ENCODE results near the gene TRIM8. TPM values are rescaled to one million over a fixed set of nuclear protein-coding genes. Genes with fewer than 3 reads are reported as not detected.

The TRIM8 gene
- total RNA-seq, 1 donor from 2014 or later = 48.2 TPM

DNA sequence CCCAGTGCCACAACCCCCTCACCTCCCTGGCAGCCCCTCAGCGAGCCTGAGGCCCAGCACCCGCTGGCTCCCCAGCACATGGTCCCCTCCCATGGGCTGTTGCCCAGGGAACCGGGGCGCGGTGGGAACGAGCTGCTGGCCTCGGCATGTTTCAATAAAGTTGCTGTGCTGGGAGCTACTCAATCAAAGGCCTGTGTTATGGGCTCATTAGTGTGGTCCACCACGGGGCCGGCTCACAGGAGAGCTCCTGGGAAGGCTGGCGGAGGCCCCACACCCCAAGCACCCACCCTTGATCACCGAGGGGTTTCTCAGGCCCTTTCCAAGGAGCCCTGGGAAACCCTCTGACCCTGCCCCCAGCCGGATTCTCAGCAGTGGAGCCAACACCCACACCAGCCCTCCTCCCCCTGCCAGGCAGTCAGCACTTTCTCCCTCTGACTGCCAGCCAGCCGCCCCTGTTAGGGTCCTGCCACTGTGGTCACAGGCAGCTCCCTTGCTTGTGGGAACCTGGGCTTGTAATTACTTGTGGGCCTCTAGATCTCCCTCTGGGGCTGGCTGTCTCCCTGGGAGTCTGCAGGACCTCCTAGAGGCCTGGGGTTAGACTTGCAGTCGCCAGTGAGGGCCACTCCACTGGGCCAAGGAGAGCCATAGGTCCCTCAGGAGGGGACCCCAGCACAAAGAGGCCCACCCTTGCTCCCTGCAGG is 24.8 kb upstream of the TRIM8 start:
- Mint-ChIP-seq H3K36me3 (ENCODE audit: low read depth) (peaks cover 31% of the 10 kb centered on the region), H3K4me1 (no peaks in the 10 kb centered on the region), H3K4me3 (no peak overlapping the region), H3K9me3 (no peaks in the 10 kb centered on the region), H3K27me3 (no peaks in the 10 kb centered on the region), H3K27ac (no peak overlapping the region)
- ChIA-PET CTCF (no interaction called here), POLR2A (no interaction called here)
- ATAC-seq (ENCODE audit: low read depth) (no peak), DNase-seq (no peak)
- TF ChIP-seq, protein P1, sequence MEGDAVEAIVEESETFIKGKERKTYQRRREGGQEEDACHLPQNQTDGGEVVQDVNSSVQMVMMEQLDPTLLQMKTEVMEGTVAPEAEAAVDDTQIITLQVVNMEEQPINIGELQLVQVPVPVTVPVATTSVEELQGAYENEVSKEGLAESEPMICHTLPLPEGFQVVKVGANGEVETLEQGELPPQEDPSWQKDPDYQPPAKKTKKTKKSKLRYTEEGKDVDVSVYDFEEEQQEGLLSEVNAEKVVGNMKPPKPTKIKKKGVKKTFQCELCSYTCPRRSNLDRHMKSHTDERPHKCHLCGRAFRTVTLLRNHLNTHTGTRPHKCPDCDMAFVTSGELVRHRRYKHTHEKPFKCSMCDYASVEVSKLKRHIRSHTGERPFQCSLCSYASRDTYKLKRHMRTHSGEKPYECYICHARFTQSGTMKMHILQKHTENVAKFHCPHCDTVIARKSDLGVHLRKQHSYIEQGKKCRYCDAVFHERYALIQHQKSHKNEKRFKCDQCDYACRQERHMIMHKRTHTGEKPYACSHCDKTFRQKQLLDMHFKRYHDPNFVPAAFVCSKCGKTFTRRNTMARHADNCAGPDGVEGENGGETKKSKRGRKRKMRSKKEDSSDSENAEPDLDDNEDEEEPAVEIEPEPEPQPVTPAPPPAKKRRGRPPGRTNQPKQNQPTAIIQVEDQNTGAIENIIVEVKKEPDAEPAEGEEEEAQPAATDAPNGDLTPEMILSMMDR (IDR thresholded peaks at IDR 0.05) = no peak
- intact Hi-C loops (cut with micrococcal nuclease) = no loop called here

DNA sequence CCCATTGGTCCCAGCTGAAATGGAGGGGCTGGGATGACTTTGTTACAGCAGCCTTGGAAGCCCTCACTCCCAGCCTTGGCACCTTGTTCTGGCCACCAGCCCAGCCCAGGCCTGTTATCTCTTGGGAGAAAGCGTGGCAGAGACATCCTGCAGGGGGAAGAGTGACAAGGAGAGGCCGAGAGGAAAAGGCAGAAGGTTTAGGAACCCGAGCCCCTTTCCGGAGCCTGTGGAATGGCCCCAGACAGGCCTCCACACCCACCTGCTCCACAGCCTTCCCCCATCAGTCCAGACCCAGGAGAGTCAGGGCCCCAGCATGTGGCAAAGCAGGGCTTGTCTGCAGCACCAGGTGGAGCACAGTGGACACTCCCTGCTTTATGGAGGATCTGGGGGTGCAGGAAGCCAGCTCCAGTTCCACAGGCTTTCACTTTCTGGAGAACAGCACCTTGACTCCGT is 24.1 kb upstream of the TRIM8 start:
- Mint-ChIP-seq H3K27ac (no peak overlapping the region), H3K4me3 (no peak overlapping the region), H3K36me3 (ENCODE audit: low read depth) (peaks cover 29% of the 10 kb centered on the region), H3K4me1 (peaks cover 3% of the 10 kb centered on the region), H3K9me3 (no peaks in the 10 kb centered on the region), H3K27me3 (no peaks in the 10 kb centered on the region)
- TF ChIP-seq, protein P1 (IDR thresholded peaks at IDR 0.05) = no peak
- POLR2A ChIA-PET = no interaction called here
- intact Hi-C loops (cut with micrococcal nuclease) = no loop called here
- ATAC-seq (ENCODE audit: low read depth) (no peak), DNase-seq (no peak)
- CTCF ChIA-PET = no interaction called here

DNA sequence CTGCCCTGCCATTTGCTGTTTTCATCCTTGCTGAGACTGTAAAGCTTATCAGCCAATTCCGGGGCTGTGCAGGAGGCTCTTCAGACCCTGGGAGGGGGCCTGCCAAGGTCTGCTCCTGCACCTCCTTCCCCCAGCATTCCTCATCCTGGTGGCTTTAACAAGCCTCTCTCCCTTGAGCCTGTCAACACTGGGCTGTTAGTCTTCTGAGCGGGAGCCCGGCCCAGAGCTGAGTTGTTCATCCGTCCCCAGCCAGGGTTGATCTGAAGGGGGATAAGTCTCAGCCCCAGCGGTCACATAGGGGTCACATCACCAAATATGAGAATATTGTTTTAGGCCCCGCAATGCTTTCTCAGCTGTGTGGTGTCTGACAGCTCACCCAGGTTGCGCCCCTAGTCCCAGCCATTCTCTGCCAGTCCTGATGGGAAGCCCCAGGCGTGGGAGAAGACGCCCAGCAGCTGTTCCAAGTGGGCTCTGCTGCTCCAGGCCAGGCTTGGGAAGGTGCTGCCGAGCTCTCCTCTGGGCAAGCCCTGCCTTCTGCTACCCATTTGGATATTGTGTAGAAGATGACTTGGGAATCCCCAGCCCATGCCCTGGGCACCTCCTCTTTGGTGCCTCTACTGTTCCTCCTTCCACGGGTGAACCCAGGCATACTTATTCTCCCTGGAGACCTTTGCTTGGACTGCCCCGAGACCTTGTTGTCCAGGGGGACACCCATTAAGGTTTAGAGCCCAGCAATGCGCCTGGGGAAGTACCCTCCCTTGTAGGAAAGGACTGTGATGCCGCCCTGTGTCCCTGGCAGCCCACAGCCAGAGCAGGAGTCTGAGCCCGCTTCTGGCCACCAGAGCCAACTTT is 23.5 kb upstream of the TRIM8 start:
- peaks cover 10% of the 10 kb centered on the region for H3K4me1 Mint-ChIP-seq
- peaks cover 26% of the 10 kb centered on the region for H3K36me3 Mint-ChIP-seq (ENCODE audit: low read depth)
- H3K4me3 Mint-ChIP-seq = no peak overlapping the region
- ChIA-PET POLR2A (no interaction called here), CTCF (no interaction called here)
- intact Hi-C loops (cut with micrococcal nuclease) = no loop called here
- DNase-seq (no peak), ATAC-seq (ENCODE audit: low read depth) (no peak)
- TF ChIP-seq, protein P1 (IDR thresholded peaks at IDR 0.05) = no peak
- H3K27ac Mint-ChIP-seq = no peak overlapping the region
- H3K9me3 Mint-ChIP-seq = no peaks in the 10 kb centered on the region
- H3K27me3 Mint-ChIP-seq = no peaks in the 10 kb centered on the region

DNA sequence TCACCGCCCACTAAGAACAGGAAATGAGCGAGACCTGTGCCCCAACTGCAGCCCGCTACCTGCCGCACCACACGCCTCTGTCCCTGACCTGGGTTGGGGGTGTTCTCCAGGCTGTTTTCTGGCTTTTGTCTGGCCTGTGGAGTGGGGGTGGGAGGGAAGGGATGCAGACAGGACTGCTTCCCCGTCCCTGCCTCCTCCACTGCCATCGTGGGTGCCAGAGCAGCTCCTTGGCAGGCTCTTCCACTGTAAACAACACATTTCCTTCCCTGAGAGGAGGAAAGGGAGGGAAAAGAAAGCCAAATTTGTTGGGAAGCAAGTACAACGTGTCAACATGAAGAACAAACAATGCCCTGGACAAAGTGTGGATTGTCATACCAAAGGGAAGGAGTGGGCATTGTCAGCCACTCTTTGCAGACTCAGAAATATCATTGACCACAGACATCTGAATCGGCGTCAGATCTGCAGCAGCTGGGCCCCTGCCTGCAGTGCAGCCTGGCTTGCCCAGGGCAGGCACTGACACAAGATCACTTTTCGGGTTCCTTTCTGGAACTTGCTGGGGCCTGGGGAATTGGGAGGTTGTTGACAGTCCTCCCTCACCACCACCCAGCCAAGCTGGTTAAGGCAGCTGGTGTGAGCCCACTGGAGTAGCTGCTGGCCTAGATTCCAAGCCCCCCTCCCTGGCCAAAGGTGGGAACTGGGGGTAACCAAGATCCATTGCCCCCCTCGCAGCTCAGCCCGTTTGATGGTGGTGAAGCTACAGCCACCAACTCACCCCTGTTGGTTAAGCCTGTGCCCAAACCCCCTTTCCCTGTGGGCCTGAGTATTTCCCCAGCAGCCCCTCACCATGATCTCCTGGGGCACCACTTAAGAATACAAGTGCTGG is 22.6 kb upstream of the TRIM8 start:
- TF ChIP-seq, protein P1 (IDR thresholded peaks at IDR 0.05) = no peak
- no peak for DNase-seq
- ATAC-seq (ENCODE audit: low read depth) = no peak
- peaks cover 25% of the 10 kb centered on the region for H3K36me3 Mint-ChIP-seq (ENCODE audit: low read depth)
- no peaks in the 10 kb centered on the region for H3K27me3 Mint-ChIP-seq
- peaks cover 11% of the 10 kb centered on the region for H3K4me1 Mint-ChIP-seq
- intact Hi-C loops (cut with micrococcal nuclease) = no loop called here
- no peak overlapping the region for H3K27ac Mint-ChIP-seq
- POLR2A ChIA-PET = no interaction called here
- CTCF ChIA-PET = no interaction called here
- no peak overlapping the region for H3K4me3 Mint-ChIP-seq
- H3K9me3 Mint-ChIP-seq = no peaks in the 10 kb centered on the region
